Tongue (tissue), 2 donors: ENCODE measurements around the gene PIK3R5. TPM values are rescaled to one million over a fixed set of nuclear protein-coding genes. Genes with fewer than 3 reads are reported as not detected.
"Not testable (repeated sequence)": the region's sequence is repeated elsewhere in the genome, so short reads cannot be mapped to it uniquely, and the experiment has no call there.

Source experiments
- DNase-seq: peaks from one replicate; pipeline ENCODE4 v3.0.0-alpha.2; 2015
- total RNA-seq: library from RNA; depleted of rRNA; stranded (reverse); fragments of >200 nt; gene quantifications from one replicate; pipeline ENCODE4 v1.2.3, GENCODE V29; 2014

Gene PIK3R5
- total RNA-seq, 1 donor from 2014 or later: 1.5 TPM

DNA sequence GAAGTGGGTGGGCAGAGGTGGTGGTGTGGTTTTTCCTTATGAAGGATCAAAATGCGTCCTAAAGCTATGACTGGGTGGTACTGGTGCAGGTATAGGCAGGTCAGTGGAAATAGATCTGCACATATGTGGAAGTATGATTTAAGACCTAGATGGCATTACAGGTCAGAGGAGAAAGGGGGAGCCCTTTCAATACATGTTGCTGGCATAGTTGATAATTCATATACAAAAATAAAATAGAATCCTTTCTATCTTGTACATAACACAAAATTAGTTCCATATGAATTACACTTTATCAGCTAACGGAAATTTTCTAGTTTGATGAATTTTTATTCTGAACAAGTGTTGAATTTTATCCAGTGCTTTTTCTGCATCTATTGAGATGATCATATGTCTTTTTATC lies 20.8 kb upstream of the PIK3R5 start:
- no peak for DNase-seq

DNA sequence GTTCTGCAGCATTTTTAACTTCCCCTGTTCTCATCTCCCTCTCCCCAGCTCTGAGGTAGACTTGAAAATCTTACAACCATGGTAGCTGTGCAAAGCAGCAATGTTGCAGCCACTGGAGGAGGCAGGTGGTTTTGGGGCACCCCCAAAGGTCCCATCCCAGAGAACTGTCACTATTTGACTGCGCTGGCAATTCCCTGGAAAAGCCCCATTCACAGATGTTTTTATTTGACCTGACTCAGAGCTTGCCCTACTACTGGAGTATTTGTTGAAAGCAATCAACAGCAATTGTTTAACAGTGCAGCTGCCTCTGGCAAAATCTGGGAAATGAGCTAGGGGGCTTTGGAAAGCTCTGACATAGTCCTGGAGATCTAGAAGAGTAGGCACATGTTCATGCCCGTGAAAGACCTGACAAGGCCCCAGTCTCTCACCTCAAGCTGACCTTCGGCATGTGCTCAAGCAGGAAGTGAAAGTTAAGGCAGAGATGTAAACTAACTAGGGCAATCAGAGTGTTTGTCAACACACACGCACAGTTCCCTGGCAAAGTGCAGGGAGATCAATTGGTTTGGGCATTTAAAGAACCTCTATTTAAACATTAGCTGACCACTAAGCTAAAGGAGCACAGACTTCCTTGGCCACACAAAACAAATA lies 19.7 kb upstream of the PIK3R5 start:
- DNase-seq: no peak

DNA sequence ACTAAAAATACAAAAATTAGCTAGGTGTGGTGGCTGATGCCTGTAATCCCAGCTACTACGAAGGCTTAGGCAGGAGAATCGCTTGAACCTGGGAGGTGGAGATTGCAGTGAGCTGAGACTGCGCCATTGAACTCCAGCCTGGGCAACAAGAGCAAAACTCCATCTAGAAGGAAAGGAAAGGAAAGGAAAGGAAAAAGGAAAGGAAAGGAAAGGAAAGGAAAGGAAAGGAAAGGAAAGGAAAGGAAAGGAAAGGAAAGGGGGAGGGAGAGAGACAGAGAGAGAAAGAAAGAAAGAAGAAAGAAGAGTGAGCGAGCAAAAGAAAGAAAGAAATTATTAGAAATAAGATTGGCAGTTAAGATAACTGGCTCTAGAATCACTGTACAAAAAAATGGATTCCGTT lies 18.7 kb upstream of the PIK3R5 start:
- DNase-seq: not testable (repeated sequence)

DNA sequence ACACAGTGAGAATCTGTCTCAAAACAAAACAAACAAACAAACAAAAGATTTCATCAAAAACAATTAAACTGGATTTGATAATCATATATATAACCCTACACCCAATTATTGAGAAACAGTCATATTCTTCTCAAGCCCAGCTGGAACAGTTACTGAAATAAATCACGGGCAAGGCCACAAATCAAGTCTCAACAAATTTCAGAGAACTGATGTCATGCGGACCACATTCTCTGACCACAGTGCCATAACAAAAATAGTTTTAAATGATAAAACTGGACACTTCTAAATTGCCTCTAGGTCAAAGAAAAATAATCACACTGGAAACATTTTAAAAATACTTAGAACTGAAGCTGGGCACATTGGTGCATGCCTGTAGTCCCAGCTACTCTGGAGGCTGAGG lies 15.9 kb upstream of the PIK3R5 start:
- DNase-seq: no peak

DNA sequence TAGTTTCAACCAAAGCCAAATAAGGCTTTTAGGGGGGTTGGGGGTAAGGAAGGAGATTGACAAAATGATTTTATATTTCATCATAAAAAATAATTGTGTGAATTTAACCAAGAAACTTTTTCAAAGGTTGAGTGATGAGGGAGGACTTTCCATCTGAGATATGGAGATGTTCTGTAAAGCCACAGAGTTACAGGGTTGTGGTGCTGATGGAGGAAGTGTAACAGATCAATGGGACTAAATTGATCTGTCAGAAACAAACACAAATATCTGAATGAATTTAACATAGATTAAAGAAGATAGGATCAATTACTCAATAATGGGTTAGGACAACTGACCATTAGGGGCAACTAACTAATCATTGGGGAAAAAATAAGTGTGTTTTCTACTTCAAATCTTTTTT lies 14.2 kb upstream of the PIK3R5 start:
- no peak for DNase-seq

DNA sequence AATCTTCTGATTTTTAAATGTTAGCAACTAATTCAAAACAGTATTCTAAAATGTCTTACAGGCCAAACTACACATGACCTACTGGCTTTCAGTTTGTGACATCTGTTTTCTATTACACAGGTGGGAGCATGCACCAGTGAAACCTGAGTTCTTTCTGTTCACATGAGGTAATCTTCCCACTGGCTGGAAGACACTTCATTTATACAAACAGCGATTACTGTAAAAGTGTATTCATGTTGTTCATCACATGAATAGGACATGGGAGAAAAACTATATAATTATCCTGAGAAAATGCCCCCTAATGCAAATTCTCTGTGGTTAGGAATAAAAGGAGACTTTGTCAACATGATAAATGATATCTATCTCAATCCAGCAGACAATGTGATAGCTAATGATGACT lies 11.1 kb upstream of the PIK3R5 start:
- DNase-seq: peak; percentile 66

DNA sequence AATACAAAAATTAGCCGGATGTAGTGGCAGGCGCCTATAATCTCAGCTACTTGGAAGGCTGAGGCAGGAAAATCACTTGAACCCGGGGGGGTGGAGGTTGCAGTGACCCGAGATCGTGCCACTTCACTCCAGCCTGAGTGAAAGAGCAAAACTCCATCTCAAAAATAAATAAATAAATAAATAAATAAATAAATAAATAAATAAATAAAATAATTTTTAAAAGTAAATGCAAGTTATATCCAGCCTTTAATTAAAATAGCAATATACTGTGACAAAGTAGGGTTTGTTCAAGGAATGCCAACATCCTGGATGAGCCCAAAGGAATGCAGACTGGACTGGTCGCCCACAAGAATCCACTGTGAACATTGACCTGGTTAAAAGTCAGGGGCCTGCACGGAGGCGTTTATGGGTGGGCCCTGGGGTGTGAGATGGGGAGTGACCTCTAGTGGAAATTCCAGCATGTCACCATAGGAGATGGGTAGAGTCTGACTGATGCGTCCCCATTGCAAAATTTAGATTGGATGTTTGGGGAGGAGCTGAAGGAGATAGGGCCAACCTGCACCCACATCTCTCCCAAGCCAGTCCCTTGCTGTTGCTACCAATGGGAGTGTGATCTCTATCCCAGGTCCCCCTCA lies 9.7 kb upstream of the PIK3R5 start:
- no peak for DNase-seq

DNA sequence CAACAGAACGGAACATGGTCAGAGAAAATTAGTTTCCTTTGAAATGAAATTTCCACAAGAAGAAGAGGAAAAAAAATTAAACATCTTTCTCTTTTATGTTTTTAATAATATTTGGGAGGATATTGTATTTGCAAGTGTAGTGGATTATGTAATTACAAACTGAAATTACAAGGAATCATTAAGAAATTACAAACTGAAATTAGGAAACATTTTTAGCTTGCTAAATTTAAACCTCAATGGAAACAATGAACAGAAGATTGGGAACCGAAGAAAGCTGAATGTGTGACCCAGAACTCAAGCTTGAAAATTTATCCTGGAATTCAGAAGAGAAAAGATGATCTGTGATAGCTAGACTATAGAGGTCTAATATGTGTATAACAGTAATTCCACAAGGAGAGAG lies 4.4 kb upstream of the PIK3R5 start:
- DNase-seq: no peak

DNA sequence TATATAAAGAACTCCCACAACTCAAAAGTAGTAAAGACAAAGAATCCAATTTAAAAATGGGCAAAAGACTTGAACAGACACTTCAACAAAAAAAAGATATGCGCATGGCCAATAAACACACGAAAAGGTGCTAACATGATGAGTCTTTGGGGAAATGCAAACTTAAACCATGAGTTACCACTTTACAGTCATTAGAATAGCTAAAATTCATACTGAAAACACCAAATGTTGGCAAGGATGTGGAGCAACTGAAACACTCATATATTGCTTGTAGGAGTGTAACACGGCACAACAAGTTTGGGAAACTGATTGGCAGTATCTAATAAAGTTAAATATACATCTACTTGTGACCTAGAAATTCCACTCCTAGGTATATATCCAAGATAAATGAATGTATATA lies 3.0 kb upstream of the PIK3R5 start:
- no peak for DNase-seq

DNA sequence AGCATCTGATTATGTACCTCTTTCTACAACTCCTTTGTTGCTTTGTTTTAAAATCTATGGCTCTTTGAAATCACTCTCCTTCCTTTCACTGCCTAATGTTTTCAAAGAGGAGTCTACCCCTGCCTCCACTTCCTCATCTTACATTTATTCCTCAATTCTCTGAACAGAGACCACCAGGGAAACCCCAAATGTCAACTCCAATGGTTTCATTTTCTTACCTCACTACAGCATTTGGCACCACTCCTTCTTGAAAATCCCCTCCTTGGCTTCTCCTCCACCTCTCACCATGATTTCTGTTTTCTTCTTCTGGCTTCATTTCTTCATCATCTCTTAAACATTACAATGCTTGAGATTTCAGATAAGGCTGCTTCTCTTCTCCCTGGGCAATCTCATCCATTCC lies 2.4 kb upstream of the PIK3R5 start:
- no peak for DNase-seq

DNA sequence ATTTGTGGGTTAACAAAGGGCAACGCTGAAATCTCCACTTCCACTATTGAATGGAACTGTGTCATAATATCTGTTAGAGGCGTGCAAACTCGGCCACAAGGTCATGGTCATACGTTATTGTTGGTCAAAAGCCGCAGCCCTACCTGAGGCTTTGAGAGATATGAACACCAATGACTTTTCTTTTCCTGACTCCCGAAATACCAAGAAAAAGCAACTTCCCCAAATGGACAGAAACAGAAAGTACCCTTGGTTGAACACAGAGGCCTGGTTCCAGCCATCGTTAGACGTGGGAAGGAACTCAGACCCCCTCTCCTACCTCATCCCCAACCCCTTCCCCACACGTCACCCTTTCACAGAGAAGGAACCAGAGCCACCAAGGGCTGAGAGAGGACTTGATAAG lies 1.4 kb upstream of the PIK3R5 start:
- no peak for DNase-seq

DNA sequence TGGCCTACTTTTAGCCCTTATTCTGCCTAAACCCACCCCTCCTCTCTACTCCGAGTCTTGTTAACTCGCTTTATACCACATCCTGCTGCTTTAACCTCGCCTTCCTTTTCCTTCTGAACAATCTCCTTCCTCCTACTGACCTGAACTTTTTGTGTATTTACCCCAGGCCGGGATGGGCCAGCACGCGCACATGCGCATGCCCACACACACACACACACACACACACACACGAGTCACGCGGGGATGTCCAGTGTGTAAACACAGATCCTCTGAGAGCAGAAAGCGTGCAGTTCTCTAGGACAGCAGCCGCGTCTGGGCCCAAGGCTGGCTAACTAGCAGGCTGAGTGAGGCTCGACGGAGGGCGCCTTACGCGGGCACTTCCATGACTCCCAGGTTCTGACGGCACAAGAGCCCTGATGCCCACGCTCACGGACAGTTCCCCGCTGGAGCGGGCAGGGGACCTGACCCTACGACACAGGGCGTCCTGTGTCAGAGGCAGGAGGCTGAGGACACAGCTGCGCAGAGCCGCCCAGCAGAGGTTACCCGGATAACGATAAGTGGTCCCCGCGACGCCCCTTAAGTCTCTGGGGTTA lies 610 bp downstream of the PIK3R5 start:
- DNase-seq: no peak

DNA sequence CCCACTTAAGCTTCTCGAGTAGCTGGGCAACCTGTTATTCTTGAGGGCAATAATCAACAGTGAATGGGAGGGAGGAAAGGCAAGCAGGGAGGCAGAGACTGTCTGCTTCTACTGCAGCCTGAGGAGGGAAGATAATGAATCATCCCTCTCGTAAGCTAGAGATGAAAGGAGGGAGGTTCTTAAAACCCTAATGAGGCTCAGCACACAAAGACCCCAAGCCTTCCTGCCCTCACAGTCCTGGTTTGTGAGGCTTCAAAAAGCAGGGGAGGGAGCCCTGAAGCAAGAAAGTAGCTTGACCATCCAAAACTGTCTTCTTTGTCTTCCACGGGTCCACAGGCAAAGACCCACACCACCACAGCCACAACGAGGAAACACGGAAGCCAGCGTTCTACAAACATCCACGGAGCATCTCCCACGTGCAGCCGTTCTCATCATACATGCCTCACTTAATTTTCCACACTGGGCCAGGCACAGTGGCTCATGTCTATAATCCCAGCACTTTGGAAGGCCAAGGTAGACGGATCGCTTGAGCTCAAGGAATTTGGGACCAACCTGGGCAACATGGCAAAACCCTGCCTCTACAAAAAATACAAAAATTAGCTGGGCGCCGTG lies 1.8 kb downstream of the PIK3R5 start:
- no peak for DNase-seq

DNA sequence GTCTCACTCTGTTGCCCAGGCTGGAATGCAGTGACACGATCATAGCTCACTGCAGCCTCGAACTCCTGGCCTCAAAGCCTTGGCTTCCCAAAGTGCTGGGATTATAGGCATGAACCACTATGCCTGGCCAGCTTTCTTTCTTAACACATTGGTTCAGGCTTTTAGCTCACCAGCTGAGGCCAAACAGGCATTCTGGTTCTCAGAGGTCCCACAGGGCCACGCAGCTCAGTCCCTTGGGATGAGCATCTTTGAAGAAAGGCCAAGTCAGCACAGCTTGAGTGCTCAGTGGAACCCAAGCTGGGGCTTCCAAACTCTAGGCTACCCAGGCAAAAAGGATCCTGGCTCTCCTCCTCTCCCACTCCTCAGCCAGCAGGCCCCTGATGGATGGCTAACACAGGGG lies 2.5 kb downstream of the PIK3R5 start:
- DNase-seq: no peak

DNA sequence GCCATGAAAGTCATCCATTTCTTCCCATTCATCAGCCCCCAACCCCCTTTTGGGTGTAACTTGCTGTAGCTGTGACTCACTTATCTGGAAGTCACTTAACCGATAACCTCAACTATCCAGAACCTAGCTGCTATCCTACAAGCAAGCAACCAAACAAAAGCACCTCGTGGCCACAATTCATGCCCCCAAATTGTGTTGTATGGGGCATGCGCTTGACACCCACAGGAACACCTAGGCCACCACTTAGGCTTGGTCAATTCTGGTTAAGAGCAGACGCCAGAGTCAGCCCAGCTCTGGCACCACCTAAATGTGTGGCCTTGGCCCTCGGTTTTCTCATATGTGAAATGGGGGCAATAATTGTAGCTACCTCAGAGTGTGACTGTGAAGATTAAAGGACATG lies 3.7 kb downstream of the PIK3R5 start:
- DNase-seq: no peak

DNA sequence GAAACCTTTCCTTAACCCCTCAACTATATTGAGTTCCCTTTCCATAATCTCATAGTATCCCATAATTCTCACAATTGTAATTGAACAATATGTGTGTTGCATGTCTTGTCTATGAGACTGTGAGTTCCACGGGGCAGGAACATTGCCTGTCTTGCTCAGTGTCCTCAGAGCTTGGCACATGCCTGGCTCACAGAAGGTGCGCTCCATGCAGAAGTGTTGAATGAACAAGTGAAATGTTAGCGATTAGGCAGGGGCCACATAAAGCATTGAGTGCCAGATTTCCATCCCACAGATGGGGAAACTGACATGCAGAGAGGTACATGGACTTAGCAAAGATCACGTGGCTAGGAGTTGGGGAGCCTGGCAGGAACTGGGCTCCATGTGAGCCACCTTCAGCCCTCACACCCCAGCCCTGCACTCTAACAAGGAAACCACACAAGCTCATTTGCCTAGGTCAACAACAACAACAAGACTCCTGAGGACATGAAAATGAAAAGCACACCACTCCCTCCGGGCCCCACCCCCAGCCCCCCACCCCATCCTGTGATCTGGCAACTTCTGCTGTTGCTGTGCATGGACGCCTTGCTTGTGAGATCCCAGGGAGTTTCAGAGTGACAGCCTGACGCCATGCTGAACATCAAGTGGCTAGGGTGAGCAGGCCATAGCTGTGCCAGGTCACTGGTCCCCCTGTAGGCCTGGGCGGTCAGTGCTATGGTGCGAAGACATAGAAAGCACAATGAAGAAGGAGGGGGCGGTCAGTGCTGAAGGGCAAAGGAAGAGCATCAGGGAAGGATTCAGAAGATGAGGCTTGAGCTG lies 5.0 kb downstream of the PIK3R5 start:
- no peak for DNase-seq

DNA sequence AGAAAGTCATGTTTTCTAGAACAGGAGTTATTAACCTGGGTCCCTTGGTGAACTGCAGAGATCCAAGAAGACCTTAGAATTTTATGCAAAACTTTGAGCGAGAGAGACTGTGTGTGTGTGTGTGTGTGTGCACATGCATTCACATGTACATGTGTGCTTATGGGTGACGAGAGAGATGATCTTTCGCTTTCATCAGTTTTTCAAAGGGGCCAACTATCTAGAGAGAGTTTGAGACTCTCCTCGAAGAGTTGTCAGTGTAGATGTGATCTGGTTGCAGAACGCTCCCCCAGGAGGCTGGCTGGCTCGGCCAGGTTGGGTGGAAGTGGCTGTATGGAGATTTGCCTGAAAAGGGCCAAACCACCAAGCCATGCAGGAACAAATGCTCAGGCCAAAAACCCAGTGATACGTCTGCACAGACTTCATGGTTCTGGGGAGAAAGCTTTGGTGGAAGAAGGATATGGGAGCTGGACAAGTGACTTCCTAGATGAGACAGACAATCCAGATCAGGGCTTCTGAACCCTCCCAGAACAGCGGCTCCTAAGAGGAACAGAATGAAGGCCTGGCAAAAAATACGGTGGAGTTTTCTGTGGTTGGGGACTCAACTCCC lies 6.1 kb downstream of the PIK3R5 start:
- DNase-seq: no peak

DNA sequence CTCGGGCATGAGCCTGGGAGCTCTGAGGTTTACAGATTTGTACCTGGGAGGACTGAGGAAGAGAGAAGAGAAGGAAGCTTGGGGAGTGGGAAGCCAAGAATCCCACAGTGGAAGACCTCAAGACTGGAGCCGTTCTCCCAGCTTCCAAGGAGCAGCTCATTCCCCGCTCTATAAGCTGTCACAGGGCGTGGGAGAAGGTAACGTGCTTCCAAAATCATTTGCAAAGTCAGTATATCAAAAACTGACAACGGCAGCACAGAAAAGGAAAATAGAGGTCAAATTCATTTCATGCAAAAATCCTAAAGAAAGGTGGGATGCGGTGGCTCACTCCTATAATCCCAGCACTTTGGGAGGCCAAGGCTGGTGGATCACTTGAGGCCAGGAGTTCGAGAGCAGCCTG lies 7.8 kb downstream of the PIK3R5 start:
- DNase-seq: no peak

DNA sequence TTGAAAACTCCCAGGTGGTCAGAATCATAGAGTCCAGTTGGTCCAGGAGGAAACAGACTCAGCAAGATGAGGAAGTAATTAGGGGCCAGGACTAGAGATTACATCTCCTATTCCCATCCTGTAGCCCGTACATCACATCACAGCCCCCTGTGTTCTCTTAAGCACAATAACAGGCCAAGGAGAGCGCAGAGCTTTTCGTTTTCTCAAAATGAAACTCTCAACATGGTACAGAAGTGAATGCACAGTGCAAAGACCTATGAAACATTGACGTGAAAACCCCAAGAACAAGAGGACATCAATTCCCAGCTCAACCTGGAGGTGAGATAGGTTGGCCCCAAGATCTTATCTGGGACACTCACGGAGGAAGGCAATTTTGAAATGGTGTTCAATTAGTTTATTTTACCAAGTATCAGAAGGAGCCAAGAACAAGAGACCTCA lies 9.0 kb downstream of the PIK3R5 start:
- DNase-seq: no peak

DNA sequence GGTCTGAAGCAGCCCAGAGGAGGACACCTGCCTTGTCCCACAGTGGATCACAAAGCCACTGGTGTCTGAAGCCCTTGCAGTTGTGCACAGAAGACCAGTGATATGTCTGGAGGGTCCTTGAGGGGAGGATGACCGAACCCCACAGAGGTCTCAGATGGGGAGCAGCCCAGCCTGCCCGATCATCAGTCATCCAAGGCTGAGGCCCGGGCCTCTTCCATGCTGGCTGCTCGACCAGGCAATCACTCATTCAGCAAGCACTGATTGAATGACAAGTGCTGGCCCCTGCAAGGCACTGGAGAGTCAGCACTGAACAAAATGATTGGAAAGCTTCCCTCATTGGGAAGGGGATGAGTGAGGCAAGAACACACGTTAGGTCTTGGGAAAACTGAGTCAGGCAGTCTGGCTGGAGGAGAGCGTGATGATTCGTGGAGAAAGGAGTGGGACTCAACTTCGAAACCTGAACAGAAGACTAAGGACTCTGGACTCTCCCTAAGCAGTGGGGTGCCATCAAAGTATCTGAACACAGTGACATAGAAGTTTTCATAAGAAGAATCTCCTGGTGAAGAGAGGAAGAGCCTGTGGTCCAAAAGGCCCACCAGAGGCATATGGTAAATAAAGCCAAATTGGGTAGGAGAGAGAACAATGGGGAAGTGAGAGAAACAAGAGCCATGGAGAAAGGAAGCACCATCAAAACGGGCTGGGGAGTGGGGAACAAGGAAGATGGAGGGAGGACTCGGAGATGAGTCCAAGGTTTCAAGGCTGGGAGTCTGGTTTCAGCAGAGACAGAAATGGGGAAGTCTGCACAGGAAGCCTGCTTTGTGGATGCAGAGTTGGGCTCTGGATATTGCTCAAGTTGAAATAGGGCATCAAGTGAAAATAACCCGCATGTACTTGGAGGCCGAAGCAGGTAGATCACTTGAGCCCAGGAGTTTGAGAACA lies 10.2 kb downstream of the PIK3R5 start:
- DNase-seq: no peak

DNA sequence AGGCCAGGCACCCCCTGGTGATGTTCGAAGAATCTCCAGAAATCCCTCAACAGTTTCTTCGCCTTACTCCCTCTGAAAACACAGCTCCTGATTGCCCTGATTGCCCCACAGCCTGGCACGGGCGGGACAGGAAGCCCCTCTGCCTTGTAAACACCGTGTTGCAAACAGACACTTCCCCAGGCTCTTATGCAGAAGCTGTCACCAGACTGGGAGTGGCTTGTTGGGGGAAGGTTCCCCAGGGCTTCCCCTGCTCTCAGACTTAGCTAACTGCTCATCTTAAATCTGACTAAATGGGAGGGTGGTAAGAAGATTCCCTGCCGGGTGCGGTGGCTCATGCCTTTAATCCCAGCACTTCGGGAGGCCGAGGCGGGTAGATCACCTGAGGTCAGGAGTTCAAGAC lies 11.2 kb downstream of the PIK3R5 start:
- no peak for DNase-seq
